GM18505 (cell line): ENCODE measurements around the gene SH3TC2.

Experiments used
- ATAC-seq: cut with Tn5 transposase; IDR thresholded peaks from one replicate; pipeline ENCODE4 v1.9.1; 2021; ENCODE audit not compliant: unreplicated experiment
- POLR2A ChIP-seq: IDR thresholded peaks from 4 replicates; pipeline ENCODE4 v1.6.1; 2011; ENCODE audit warnings: borderline replicate concordance; ENCODE audit not compliant: insufficient read depth, insufficient read length; ENCODE audit errors: extremely low read depth

The SH3TC2 gene

DNA sequence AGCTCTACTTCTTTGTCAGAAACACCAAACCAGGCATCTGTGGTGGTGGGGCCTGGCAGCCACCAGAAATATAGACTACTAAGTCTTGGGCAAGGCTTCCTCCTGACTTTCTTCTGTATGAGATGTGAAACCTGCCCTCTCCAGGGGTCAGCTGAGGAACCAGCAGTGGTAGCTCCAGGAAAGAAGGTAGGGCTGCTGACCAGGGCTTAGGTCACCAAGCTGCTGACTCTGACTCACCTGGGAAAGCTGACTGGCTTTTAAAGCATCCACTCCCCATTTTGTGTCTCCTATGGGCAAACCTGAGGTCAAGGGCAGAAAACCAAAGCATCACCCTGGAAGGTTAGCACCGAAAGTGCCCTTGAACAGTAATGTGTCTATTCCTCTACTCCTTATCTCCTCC, 10.4 kb upstream of the SH3TC2 start:
- ATAC-seq = no peak
- TF ChIP-seq POLR2A = no peak

DNA sequence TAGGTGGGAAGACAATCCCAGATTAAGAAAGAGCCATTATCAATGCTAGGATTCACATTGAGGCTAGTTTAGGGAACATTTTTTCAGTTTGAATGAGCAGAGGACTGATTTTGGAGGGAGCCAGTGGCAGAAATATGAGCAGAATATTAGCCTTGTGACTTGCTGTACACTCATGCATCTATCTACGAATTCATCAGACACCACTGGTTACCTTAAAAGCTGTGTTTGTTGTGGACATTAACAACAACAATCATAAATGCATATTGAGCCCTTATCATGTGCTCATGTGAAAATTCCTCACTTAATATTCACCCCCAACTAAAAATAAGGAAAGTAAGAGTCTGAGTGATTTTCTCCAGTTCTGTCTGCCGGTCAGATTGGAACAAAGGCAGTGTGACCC, 9.9 kb upstream of the SH3TC2 start:
- no peak for ATAC-seq
- no peak for TF ChIP-seq POLR2A

- no peak for ATAC-seq
- no peak for TF ChIP-seq POLR2A
Measured at GRCh38 chr5:149072376-149072775, 9.5 kb upstream of the SH3TC2 start.

DNA sequence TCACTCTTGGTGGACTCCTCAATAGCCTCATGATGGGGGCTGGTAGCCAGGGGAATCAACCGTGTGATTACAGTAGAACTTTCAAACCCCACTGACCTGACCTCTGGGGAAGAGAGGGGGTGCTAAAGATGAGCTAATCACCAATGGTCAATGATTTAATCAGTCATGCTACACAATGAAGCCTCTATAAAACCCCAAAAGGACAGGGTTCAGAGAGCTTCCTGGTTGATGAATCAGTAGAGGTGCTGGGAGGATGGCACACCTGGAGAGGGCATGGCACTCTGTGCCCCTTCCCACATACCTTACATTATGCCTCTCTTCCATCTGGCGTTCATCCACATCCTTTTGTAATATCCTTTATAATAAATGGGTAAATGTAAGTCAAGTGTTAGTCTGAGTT, 8.9 kb upstream of the SH3TC2 start:
- ATAC-seq = no peak
- TF ChIP-seq POLR2A = no peak

- TF ChIP-seq POLR2A = no peak
- ATAC-seq = no peak
Measured at GRCh38 chr5:149071216-149071615, 8.4 kb upstream of the SH3TC2 start.

- TF ChIP-seq POLR2A = no peak
- no peak for ATAC-seq
Measured at GRCh38 chr5:149069711-149070110, 6.8 kb upstream of the SH3TC2 start.

DNA sequence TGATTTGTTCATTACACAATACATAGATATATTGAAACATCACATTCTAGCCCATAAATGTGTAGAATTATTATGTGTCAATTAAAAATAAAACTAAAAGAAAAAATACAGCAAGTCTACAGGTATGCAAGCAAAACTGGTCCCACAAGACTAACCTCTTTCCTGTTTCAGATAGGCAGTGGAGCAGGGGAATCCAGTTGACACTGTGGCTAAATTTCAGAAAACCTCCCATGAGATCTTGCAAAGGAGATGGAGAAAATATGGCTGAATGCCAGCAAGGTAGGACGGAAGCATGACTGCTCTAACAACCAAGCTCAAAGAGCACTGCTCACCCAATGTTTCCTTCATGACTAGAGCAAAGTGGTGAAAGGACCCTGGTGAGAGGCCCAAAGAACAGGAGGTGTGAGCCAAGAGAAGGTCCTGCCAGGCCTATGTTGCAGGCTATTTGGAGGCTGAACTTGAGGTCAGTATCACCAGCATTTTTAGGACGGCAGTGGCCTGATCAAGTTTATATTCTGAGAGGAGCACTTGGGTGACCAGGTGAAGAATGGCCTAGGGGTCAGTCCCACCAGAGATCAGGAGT, 1.1 kb upstream of the SH3TC2 start:
- no peak for ATAC-seq
- no peak for TF ChIP-seq POLR2A

GRCh38 chr5:149062371-149063016, 368 bp downstream of the SH3TC2 start:
- no peak for TF ChIP-seq POLR2A
- no peak for ATAC-seq

DNA sequence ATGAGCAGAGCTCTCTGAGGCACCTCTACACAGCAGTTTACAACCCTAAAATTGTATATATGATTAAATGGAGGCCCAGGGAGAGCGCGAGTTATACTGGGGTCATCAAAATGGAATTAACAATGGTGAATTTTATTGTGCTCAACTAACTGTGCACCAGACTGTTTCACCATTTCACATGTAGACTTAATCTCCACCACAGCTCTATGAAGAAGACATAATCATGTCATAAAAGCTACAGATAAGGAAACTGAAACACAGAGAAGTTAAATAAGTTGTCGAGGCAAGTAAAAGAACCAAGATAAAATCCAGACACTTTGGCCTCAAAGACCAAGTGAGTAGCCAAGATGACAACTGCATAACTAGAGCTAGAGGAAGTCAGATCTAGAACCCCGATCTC, 1.5 kb downstream of the SH3TC2 start:
- no peak for TF ChIP-seq POLR2A
- ATAC-seq = no peak

GRCh38 chr5:149060325-149060724, 2.5 kb downstream of the SH3TC2 start:
- no peak for TF ChIP-seq POLR2A
- no peak for ATAC-seq

- ATAC-seq = no peak
- TF ChIP-seq POLR2A = no peak
Measured at GRCh38 chr5:149056616-149057165, 6.2 kb downstream of the SH3TC2 start.

DNA sequence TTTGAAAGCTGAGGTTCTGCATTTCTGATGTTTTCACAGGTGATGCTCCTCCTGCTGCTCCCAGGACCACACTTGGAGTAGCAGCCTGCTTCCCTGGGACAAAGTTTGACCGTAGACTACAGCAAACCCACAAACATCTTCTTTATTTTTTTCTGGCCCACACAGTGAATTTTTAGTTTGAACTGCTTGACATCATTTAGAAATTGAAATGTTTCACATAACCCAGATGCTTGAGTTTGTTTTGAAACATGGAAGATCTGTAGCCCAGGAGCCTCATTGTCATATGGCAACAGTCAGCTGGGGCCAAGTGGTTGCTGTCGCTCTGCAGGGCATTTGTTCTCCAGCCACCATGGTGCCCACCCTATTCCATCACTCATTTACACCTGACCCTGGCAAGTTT, 8.4 kb downstream of the SH3TC2 start:
- no peak for ATAC-seq
- TF ChIP-seq POLR2A = no peak

DNA sequence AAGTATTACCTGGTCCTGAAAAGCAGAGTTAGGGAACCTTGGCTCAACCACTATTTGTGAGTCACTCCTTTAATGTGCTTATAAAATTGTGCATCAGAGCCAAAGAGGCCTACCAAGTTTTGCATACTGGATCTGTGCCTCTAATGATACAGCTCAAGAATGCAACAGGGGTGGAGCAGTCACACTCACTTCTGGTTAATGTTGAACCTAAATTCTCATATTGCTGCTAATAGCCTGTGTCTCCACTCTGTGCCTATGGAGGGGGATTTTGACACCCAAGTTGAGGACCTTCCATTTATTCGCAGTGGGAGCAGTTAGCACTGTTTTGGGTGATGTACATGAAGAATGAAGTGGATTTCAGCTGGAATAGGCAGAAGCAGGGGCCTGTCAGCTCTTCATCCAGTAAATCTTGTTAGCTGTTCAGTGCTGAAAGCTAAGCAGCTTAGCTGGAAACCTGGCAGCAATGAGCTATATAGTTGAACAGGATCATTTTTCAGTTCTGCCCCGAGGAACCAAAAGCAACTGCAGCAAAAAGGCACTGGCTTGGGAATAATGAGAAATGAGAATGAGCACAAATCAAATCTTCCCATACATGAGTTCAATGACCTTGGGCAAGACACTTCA, 9.7 kb downstream of the SH3TC2 start:
- no peak for ATAC-seq
- TF ChIP-seq POLR2A = no peak

GRCh38 chr5:149049371-149049781, 13.5 kb downstream of the SH3TC2 start:
- ATAC-seq = no peak
- TF ChIP-seq POLR2A = no peak
